Measurements from ENCODE around the gene RFX4.

DNA sequence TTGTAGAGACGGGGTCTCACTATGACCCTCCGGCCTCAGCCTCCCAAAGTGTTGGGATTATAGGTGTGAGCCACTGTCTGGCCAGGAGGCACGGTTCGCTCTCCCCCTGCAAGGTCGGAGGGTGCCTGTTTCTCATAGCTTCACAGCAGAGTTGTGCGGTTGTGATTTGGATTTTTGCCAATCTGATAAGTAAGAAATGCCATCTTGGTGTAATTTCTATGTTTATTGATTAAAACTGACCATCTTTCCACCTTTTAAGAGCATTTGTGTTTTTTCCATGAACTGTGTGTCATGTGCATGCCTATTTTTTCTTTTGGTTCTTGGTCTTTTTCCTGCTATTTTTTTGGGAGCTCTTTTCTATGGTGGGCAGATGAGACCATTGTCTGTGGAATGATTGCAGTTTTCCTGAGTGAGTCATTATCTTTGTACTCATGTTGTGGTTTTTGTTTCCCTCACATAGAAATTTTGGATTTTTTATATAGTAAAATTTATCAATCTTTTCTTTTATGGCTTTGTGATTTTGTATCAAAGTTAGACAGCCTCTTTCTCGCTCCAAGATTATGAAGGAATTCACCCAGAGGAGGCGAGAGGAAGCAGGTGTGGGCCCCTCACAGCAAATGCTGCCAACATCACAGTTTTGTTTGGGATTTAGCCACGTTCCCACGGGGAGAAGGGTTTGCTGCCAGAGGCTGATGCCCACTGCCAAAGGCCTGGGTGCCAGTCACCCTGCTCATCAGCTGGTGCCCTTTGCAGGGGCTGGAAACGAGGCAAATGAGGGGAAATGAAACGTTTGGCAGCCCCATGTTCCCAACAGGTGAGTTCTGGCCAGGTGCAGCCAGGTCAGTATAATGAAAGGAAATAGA lies 47.2 kb downstream of the RFX4 start:
- TF ChIP-seq, protein P1, sequence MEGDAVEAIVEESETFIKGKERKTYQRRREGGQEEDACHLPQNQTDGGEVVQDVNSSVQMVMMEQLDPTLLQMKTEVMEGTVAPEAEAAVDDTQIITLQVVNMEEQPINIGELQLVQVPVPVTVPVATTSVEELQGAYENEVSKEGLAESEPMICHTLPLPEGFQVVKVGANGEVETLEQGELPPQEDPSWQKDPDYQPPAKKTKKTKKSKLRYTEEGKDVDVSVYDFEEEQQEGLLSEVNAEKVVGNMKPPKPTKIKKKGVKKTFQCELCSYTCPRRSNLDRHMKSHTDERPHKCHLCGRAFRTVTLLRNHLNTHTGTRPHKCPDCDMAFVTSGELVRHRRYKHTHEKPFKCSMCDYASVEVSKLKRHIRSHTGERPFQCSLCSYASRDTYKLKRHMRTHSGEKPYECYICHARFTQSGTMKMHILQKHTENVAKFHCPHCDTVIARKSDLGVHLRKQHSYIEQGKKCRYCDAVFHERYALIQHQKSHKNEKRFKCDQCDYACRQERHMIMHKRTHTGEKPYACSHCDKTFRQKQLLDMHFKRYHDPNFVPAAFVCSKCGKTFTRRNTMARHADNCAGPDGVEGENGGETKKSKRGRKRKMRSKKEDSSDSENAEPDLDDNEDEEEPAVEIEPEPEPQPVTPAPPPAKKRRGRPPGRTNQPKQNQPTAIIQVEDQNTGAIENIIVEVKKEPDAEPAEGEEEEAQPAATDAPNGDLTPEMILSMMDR (IDR thresholded peaks at IDR 0.05), result no peak
- no peak for TF ChIP-seq POLR2A (IDR thresholded peaks at IDR 0.05)

Data from adrenal gland (tissue), 5 donors.